ENCODE measurements around the gene NECAP2. TPM values are rescaled to one million over a fixed set of nuclear protein-coding genes. Genes with fewer than 3 reads are reported as not detected.

Gene NECAP2
- total and polyA plus RNA-seq, 2 of the 4 experiments (the other 2 are of a cell fraction) = 80.5 to 85.1 TPM

GRCh38 chr1:16392740-16393569, 47.6 kb upstream of the NECAP2 start:
- dilution Hi-C loops (cut with HindIII; ENCODE audit: low sequenced_read_pairs, unreplicated experiment) = no loop called here
- peaks cover 53% of the 10 kb centered on the region for H4K20me1 ChIP-seq (ENCODE audit: insufficient read depth, low read length)
- no peaks in the 10 kb centered on the region for H3K9me3 ChIP-seq (ENCODE audit: control insufficient read depth, insufficient read depth, low read length)
- ATAC-seq (ENCODE audit: low read depth) (no peak), DNase-seq (peak; percentile 38)
- no peak overlapping the region for H3K4me2 ChIP-seq (ENCODE audit: low read depth, low read length)
- peaks cover 26% of the 10 kb centered on the region for H3K36me3 ChIP-seq (ENCODE audit: control insufficient read depth, insufficient read depth, low read length)
- no peak overlapping the region; the same call in 1 of the 2 replicates for H4K91ac ChIP-seq (ENCODE audit: insufficient read depth, low read depth, low read length)
- no peak overlapping the region for H2AK5ac ChIP-seq (ENCODE audit: low read depth, low read length)
- TF ChIP-seq FOS (IDR thresholded peaks at IDR 0.05; ENCODE audit: low read depth, low read length) (no peak), CHD1 (IDR thresholded peaks at IDR 0.05; ENCODE audit: low read depth, low read length) (no peak)
- H3K18ac ChIP-seq (ENCODE audit: low read depth, low read length) = no peak overlapping the region
- no peak overlapping the region for H2BK5ac ChIP-seq (ENCODE audit: low read depth, low read length, poor library complexity, severe bottlenecking)
- no peaks in the 10 kb centered on the region for H3K27me3 ChIP-seq (ENCODE audit: control insufficient read depth, insufficient read depth, low read length)
- H3K23ac ChIP-seq (ENCODE audit: low read depth, low read length) = no peak overlapping the region
- no peak overlapping the region for H4K8ac ChIP-seq (ENCODE audit: low read depth in 2 of 2, low read length in 2 of 2)
- H3K79me1 ChIP-seq (ENCODE audit: low read depth in 1 of 2, low read length in 2 of 2) = peaks cover 28 to 82% of the 10 kb centered on the region in 2 experiments; a peak in 3 of 4 replicates
- no peak overlapping the region for H2AFZ ChIP-seq (replicated peaks; ENCODE audit: low read length, poor library complexity)
- ChIA-PET CTCF (no interaction called here), POLR2A (ENCODE audit: unreplicated experiment) (no interaction called here)
- H2BK120ac ChIP-seq (ENCODE audit: low read depth, low read length) = no peak overlapping the region
- H3K9ac ChIP-seq (ENCODE audit: low read depth, low read length) = no peak overlapping the region
- H3K9me1 ChIP-seq (ENCODE audit: insufficient read depth, low read length) = peaks cover 37% of the 10 kb centered on the region
- peaks cover 25% of the 10 kb centered on the region for H3K4me1 ChIP-seq (ENCODE audit: control insufficient read depth, insufficient read depth, low read length)
- H3K27ac ChIP-seq (ENCODE audit: insufficient read depth, low read length) = no peak overlapping the region
- no TSS peak for BruUV-seq (replicated peaks)
- no peak overlapping the region; the same call in 1 of the 2 replicates for H2BK20ac ChIP-seq (ENCODE audit: low read depth, low read length)
- WGBS, 2 experiments (ENCODE audit: extremely low coverage in 2 of 2, insufficient read length in 1 of 2) = 91% methylated on average over 14 of the region's 21 CpGs; no CpG with 5 or more reads in 1 of the 2 experiments
- intact Hi-C loops (cut with micrococcal nuclease) = no loop called here
- in situ Hi-C loops (cut with MboI; ENCODE audit: low sequenced_read_pairs) = no loop called here
- H4K5ac ChIP-seq (ENCODE audit: low read depth, low read length) = no peak overlapping the region
- no peak overlapping the region for H3K14ac ChIP-seq (replicated peaks; ENCODE audit: low read depth, low read length)
- no peak overlapping the region for H3K56ac ChIP-seq (ENCODE audit: extremely low read depth, insufficient read depth, low read length)
- H3K4me3 ChIP-seq (ENCODE audit: insufficient read depth, low read depth, low read length) = no peak overlapping the region
- H3K4ac ChIP-seq (ENCODE audit: low read depth, low read length) = no peak overlapping the region
- H2BK15ac ChIP-seq (ENCODE audit: low read depth, low read length) = no peak overlapping the region
- H2AK9ac ChIP-seq (replicated peaks; ENCODE audit: low read depth, low read length, poor library complexity) = peak overlapping the region; percentile 75
